Hepatocyte (in vitro differentiated cells): Measurements from ENCODE around the gene ZCCHC7.

ENCODE experiments used
- CTCF ChIP-seq: fragments of 200-600 bp; sonication (generic); IDR thresholded peaks from 2 replicates; pipeline ENCODE4 v1.5.1; 2016; ENCODE audit warnings: antibody characterized with exemption, mild to moderate bottlenecking; ENCODE audit not compliant: poor library complexity
- EZH2 ChIP-seq: fragments of 200-600 bp; sonication (generic); IDR thresholded peaks from 2 replicates; pipeline ENCODE4 v1.6.1; 2016; ENCODE audit warnings: antibody characterized with exemption, mild to moderate bottlenecking, borderline replicate concordance
- EZH2phosphoT487 ChIP-seq: fragments of 200-600 bp; sonication (generic); IDR thresholded peaks from one replicate; pipeline ENCODE4 v1.6.1; 2018; ENCODE audit warnings: antibody characterized with exemption, mild to moderate bottlenecking, low read depth, moderate library complexity; ENCODE audit not compliant: unreplicated experiment, severe bottlenecking

- TF ChIP-seq CTCF (no peak), EZH2 (no peak), EZH2phosphoT487 (no peak)
Observed at GRCh38 chr9:37167456-37168047, 47.2 kb downstream of the ZCCHC7 start.
